ENCODE data around the gene MKI67.

The MKI67 gene

DNA sequence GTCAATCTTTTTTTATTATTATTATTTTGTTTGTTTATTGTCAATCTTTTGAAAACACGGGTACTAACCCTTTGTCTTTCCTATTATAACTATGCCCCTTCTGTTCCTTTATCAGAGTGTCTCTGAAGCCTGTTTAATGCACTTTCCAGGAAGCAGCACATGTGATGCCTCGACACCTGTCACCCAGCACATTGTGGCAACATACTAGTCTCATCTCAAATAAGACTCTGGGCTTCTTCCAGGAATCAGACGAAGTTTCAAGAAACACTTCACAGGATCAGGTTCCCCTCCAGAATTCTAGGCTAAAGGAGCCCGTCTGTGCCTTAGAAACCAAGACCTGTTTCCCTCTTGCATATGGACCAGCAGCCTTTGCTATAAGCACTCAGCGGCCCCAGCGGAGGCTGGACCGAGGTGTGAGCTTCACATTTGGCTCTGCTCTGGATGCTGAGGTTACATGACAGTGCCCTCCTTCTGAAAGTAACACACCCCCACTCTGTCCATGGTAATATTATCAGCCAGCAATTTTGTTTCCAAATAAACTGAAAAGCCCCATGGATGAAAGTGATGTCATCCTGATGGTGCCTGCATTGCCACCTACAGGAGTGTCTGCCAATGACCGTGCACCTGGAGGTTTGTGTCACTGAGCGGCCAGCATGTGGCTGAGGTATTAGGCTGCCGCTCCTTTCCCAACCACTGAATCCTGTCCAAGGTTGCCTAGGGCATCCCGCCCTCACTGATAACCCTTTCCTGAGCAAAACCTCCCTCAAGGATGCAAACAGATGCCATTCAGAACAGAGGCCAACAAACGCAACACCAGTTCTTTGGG is 38.1 kb downstream of the MKI67 start:
- TF ChIP-seq, protein P1, sequence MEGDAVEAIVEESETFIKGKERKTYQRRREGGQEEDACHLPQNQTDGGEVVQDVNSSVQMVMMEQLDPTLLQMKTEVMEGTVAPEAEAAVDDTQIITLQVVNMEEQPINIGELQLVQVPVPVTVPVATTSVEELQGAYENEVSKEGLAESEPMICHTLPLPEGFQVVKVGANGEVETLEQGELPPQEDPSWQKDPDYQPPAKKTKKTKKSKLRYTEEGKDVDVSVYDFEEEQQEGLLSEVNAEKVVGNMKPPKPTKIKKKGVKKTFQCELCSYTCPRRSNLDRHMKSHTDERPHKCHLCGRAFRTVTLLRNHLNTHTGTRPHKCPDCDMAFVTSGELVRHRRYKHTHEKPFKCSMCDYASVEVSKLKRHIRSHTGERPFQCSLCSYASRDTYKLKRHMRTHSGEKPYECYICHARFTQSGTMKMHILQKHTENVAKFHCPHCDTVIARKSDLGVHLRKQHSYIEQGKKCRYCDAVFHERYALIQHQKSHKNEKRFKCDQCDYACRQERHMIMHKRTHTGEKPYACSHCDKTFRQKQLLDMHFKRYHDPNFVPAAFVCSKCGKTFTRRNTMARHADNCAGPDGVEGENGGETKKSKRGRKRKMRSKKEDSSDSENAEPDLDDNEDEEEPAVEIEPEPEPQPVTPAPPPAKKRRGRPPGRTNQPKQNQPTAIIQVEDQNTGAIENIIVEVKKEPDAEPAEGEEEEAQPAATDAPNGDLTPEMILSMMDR (conservative IDR thresholded peaks at IDR 0.05; ENCODE audit: low read depth, low read length) = peak; percentile 28
- no peak overlapping the region for H3K4me3 ChIP-seq (ENCODE audit: low read length)
- no peak for DNase-seq (ENCODE audit: low read depth)

DNA sequence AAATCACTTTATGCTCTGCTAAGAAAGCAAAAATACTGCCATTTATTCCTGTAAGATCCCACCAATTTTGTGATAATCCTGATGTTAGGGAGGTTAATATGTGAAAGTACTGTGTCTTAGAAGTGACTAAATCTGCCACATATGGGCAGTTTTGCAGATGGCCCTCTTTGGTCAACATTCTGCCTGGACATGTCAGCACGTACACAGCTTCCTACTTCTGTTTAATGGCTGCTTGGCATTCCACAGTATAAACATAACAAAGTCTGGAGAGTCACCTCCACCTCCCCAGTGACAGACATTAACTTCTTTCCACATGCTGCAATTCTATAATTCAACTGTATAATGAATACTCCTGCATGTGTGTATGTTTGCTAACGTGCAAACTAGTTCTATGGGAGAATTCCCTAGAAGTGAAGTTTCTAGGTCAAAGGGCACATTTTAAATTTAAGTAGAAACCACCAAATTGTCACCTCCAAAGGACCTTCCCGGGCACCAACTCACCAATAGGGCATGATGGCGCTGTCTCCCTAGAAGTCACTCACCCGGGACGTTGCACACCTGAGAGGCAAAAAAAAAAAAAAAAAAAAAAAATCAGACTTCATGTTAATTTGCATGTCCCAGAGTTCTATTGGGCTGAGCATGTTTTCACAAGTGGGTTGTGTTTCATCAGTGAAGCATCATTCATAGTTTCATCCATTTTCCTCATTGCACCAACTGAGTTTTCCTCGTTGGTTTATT is 38.9 kb downstream of the MKI67 start:
- TF ChIP-seq, protein P1 (conservative IDR thresholded peaks at IDR 0.05; ENCODE audit: low read depth, low read length) = no peak
- DNase-seq (ENCODE audit: low read depth) = no peak
- no peak overlapping the region for H3K4me3 ChIP-seq (ENCODE audit: low read length)

GRCh38 chr10:128086003-128086863 is 40.0 kb downstream of the MKI67 start:
- H3K4me3 ChIP-seq (ENCODE audit: low read length) = no peak overlapping the region
- DNase-seq (ENCODE audit: low read depth) = no peak
- TF ChIP-seq, protein P1 (conservative IDR thresholded peaks at IDR 0.05; ENCODE audit: low read depth, low read length) = no peak

- H3K4me3 ChIP-seq (ENCODE audit: low read length) = no peak overlapping the region
- TF ChIP-seq, protein P1 (conservative IDR thresholded peaks at IDR 0.05; ENCODE audit: low read depth, low read length) = no peak
- no peak for DNase-seq (ENCODE audit: low read depth)
Observed at GRCh38 chr10:128084991-128085390, 41.2 kb downstream of the MKI67 start.

DNA sequence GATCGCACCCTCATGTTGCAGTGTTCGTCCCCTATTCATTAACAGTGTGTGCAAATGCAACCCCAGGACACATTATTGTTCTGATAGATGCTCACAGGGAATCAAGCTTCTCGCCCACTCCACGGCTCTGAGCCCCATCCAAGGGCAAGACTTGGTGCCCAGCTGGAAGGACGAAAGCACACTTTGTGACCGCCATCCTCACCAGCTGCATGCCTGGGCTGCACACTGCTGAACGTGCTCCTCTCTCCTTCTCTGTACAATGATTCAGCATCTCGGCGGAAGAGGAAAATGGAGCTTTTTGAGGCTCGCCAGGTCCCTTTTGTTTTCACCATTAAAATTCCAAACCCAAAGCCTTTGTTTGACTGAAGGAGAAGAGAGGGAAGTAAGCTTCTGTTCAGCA is 41.9 kb downstream of the MKI67 start:
- TF ChIP-seq, protein P1 (conservative IDR thresholded peaks at IDR 0.05; ENCODE audit: low read depth, low read length) = no peak
- DNase-seq (ENCODE audit: low read depth) = no peak
- H3K4me3 ChIP-seq (ENCODE audit: low read length) = no peak overlapping the region

GRCh38 chr10:128083191-128083895 is 42.9 kb downstream of the MKI67 start:
- no peak overlapping the region for H3K4me3 ChIP-seq (ENCODE audit: low read length)
- TF ChIP-seq, protein P1 (conservative IDR thresholded peaks at IDR 0.05; ENCODE audit: low read depth, low read length) = no peak
- no peak for DNase-seq (ENCODE audit: low read depth)

All from retinal pigment epithelial cell (primary cell).